GM18502 (cell line): ENCODE data around the gene ZNF232.
"Not testable (repeated sequence)": the region's sequence is repeated elsewhere in the genome, so short reads cannot be mapped to it uniquely, and the experiment has no call there.

Source experiments
- ATAC-seq: cut with Tn5 transposase; IDR thresholded peaks from one replicate; pipeline ENCODE4 v1.9.1; 2021; ENCODE audit warnings: mild to moderate bottlenecking; ENCODE audit not compliant: unreplicated experiment, poor library complexity

Gene ZNF232

DNA sequence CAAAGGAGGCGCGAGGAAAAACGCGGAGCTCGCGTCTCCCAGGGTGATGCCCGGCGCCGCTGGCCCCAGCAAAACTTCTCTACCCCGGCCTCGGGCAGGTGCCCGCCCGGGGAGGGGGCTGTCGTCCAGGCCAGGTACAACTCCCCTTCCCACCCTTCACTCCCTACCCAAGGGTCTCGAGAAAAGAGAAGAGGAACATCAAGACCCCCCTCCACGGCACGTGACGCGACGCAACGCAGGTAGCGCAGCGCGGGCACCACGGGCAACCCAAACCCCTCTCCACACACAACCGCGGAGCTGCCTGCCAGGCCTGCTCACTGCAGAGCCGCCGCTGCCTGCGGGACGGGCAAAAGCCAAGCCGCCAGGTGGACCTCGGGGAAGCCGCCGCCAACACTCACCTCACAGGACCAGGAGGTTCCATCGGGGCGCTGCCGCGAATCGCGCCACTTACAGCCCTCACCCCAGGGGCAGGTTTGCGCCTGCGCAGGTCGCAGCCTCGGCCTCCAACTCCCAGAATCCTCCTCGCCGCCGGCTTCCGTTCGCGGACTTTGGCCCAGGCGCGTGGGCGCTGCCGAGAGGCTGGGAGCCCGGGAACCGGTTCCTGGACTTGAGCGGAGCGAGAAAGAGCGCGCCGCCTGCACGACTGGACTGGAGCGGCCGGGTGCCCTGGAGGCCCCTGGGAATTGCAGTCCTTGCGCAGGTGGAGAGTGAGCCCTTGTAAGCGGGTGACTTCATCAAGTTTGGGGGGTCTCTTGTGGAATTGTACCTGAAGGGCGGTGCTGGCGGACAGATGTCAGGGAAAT lies at the start of gene ZNF232:
Gene ZNF232, minus strand, starts transcription at position 477 of the 803 bp plus-strand sequence. Its CDS starts 56 bp downstream, at position 421.
- peak; percentile 81 for ATAC-seq

DNA sequence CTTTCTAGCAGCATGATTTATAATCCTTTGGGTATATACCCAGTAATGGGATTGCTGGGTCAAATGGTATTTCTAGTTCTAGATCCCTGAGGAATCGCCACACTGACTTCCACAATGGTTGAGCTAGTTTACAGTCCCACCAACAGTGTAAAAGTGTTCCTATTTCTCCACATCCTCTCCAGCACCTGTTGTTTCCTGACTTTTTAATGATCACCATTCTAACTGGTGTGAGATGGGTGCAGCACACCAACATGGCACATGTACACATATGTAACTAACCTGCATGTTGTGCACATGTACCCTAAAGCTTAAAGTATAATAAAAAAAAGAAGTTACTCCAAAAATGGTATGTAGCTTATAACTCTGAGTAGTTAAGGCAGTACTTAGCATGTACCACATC lies 49.0 kb upstream of the ZNF232 start:
- ATAC-seq = not testable (repeated sequence)

DNA sequence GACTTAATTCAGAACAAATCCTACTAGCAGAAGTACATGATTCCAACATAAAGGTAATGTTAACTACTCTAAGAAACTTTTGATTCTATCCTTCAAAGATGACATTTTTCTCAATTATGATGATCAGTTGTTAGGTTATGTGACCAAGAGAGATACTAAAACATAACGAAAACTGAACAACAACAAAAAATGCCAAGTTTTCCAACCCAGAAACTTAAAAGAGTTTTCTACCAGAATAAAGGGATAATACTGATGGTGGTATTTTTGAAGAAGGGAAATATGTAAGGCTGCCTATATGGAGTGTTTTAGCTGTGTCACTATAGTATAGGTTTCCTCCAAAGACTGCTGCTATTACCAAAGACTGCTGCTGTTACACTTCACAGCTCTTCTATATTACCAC lies 34.4 kb upstream of the ZNF232 start:
- not testable (repeated sequence) for ATAC-seq

DNA sequence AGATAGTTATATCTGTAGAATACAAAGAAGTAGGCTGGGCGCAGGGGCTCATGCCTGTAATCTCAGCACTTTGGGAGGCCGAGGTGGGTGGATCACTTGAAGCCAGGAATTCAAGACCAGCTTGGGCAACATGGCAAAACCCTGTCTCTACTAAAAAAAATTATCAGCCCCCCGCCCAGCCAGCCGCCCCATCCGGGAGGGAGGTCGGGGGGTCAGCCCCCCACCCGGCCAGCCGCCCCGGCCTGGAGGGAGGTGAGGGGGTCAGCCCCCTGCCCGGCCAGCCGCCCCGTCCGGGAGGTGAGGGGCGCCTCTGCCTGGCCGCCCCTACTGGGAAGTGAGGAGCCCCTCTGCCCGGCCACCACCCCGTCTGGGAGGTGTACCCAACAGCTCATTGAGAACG lies 31.2 kb upstream of the ZNF232 start:
- ATAC-seq = not testable (repeated sequence)

DNA sequence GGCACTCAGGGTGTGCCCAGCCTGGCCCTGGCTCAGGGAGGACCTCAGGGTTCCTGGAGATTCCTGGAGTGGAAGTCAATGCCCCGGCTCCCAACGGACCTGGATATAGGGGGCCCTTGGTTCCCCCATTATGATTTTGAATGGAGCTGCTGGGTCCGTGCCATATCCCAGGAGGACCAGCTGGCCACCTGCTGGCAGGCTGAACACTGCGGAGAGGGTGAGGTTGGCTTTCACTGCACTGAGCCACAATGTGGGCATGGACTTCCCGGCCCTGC lies 27.7 kb upstream of the ZNF232 start:
- ATAC-seq = no peak

DNA sequence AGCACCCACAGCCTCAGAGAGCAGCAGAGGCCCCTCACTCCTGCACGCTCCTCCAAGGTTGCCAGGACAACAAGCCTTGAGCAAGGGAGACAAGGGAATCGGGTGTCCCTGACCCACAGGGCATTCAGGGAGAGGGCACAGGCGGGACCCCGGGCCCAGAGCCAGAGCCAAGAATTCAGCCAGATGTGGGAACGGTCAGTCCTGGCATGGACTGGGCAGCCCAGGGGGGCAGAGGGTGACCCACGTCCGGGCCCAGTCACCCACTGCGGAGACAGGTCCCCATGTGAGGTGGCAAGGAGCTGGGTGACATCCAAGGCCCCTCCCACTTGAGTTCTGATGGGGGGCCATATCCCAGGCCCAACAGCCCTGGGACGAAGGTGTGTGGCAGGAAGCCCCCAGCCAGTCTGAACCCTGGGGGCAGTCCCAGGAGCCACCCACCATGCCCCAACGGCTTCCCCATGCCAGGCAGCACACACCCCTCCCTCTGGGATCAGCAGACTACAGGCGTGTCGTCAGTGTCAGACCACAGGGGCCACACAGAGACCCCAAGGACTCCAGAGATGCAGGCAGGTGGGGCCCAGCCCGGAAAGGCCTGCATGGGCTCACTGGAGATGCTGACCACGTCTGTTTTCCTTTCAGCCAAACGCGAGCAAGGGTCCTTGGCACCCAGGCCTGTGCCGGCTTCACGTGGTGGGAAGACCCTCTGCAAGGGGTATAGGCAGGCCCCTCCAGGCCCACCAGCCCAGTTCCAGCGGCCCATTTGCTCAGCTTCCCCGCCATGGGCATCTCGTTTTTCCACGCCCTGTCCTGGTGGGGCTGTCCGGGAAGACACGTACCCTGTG lies 27.2 kb upstream of the ZNF232 start:
- no peak for ATAC-seq

- ATAC-seq = not testable (repeated sequence)
Observed at GRCh38 chr17:5138198-5138544, 26.5 kb upstream of the ZNF232 start.

- ATAC-seq = not testable (repeated sequence)
Observed at GRCh38 chr17:5137511-5138197, 26.0 kb upstream of the ZNF232 start.

DNA sequence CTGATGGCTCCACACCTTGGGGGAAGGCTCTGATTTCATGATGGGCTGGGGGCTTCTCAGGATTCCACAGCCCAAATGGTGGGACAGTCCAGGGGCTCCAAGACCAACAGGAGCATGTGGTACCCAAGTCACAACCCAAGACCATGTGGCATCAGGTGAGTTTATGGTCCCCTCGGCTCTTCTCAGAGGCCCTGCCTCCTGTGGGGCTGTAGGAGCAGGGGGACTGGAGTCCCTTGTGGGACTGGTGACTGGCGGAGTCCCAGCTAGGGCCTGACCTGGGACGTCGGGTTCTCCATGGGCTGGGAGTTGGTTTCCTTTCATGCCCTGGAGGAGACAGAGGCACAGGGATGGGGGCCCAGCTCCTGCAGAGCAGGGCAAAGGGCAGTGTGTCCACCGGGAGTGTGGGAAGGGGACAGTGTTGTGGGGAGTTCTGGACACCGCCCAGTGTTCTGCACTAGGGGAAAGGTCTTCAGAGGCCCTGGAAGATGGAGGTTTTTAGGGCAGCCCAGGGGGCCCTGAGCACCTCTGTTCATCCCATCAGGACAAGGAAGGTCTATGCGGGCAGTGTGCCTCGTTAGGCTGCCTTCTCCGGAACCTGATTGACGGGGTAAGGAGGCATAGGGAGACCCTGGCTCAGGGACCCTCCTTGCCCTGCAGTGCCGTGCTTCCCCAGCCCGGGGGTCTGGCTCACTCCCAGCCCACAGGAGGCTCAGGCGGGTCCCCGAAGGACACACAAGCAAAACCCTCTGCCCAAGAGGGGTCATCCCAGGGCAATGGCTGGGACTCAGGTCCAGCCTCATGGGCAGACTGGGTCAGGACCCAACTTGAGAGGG lies 25.1 kb upstream of the ZNF232 start:
- ATAC-seq = not testable (repeated sequence)

- ATAC-seq = no peak
Observed at GRCh38 chr17:5135726-5136579, 24.3 kb upstream of the ZNF232 start.

GRCh38 chr17:5135131-5135712 lies 23.5 kb upstream of the ZNF232 start:
- ATAC-seq = not testable (repeated sequence)

DNA sequence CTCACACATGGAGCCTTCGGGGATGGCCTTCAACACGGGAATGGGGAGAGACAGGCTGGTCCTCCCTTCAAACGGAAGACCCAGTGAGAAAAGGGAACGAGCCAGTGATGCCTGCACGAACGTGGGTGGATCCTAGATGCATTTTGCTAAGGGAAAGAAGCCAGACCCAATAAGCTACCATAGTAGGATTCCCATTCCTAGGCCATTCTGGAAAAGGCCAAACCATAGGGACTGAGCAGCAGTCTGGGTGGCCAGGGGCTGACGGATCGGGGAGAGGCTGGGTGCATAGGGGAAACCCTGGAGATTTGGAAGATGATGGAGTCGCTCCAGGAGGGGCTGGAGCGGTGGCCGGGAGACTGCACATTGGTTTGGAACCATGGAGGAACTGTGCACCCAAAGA lies 22.9 kb upstream of the ZNF232 start:
- ATAC-seq = not testable (repeated sequence)

DNA sequence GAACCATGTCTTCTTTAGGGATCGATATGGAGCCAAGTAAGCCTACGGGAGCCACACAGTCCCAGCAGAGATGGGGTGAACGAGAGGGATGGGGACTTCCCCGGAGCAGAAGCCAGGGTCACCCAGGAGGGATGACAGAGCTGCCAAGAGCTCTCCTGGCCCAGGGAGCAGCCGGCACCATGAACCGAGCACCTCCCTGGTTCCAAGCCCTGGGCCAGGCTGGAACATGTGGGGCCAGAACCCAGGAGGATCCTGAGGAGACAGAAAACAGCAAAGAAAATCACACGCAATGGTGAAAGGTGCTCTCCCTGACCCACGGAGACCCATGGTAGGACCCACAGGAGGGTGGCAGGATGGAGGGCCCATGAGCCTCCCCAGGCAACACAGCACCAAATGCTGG lies 22.3 kb upstream of the ZNF232 start:
- not testable (repeated sequence) for ATAC-seq

DNA sequence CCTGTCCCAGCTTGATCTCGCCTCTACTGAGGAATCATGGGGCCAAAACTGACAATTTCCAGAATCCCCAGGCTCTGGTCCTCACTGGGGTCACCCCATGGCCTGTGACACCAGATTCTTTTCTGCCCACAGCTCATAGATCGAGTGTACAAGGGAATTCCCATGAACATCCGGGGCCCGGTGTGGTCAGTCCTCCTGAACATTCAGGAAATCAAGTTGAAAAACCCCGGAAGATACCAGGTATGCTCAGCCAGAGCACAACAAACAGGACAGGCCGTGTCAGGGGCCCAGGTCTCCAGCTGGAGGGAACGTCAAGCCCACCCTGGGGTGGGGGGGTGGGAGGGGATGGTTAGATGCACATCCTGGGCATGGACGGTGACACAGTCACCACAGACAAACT lies 21.6 kb upstream of the ZNF232 start:
- ATAC-seq = no peak

- not testable (repeated sequence) for ATAC-seq
Observed at GRCh38 chr17:5132503-5133225, 21.0 kb upstream of the ZNF232 start.

- ATAC-seq = not testable (repeated sequence)
Observed at GRCh38 chr17:5131799-5132502, 20.3 kb upstream of the ZNF232 start.

DNA sequence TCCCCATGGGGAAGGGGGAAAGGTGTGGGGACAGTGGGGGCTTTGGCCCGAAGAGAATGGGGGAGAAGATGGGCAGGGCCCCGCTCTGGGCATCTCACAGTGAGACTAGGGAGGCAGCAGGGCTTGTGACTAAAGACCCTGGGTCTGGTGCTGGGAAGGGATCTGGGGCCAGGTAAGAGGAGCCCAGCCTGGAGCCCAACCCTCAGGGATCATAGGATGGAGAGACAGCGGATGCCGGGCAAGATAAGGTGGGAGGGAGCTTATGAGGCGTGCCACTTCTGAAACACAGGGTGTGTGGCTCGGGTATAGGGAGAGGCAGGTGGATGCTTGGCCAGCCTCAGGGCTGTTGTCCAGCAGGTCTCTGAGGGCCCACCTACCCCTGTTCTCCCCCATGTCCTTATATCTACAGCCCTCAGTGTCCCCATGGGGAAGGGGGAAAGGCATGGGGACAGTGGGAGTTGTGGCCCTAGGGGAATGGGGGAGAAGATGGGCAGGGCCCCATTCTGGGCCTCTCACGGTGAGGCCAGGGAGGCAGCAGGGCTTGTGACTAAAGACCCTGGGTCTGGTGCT lies 19.6 kb upstream of the ZNF232 start:
- no peak for ATAC-seq
